ENCODE measurements around the gene TTLL5. TPM values are rescaled to one million over a fixed set of nuclear protein-coding genes. Genes with fewer than 3 reads are reported as not detected.

Gene TTLL5
- total RNA-seq, 1 experiment from 2014 or later = 35.7 TPM

DNA sequence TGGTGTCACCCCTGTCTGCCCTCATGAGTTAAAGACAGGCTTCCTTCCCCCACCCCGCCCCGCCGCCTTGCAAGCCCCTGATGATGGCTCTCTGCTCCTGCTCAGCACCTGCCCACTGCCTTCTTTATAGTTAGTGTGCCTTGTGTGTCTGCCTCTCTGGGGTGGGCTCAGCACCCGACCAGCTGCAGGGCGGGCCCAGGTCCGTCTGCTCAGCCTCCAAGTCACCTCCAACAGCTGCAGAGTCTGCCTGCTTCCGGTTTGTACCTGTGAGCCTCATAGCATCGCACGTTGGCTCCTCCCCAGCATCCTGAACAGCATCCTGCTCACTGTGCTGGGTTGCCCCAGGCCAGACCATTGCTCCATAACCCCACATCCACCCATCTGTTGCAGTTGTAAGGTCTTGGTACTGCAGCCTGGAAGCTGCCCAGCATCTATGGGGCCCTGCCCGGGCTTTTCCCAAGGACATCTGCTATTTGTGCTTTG, 317.2 kb downstream of the TTLL5 start:
- peaks cover 8% of the 10 kb centered on the region; the same call in 1 of the 2 replicates for H3K4me1 ChIP-seq (ENCODE audit: insufficient read depth, low read length)
- no peaks in the 10 kb centered on the region for H3K79me2 ChIP-seq (ENCODE audit: insufficient read depth, low read length)
- H3K9me3 ChIP-seq (ENCODE audit: control insufficient read depth, low read depth, low read length) = no peaks in the 10 kb centered on the region
- Mint-ChIP-seq H3K9me3 (no peaks in the 10 kb centered on the region), H3K27ac (no peak overlapping the region), H3K27me3 (ENCODE audit: low read depth) (peaks cover 37% of the 10 kb centered on the region), H3K4me1 (peaks cover 36 to 42% of the 10 kb centered on the region in 2 experiments), H3K4me3 (no peak overlapping the region), H3K36me3 (ENCODE audit: insufficient read depth in 1 of 3, low read depth in 3 of 3) (no peaks in the 10 kb centered on the region; a peak in 1 of 7 replicates)
- H3K27ac ChIP-seq (ENCODE audit: insufficient read length, low read depth, low read length) = no peak overlapping the region
- DNase-seq = no peak
- no peak overlapping the region for H3K4me2 ChIP-seq (ENCODE audit: insufficient read depth, insufficient read length, low read length)
- H3K56ac ChIP-seq (ENCODE audit: insufficient read length, low read depth, low read length) = no peak overlapping the region
- no peak overlapping the region for H3K4ac ChIP-seq (ENCODE audit: low read depth, low read length)
- H3K23ac ChIP-seq (ENCODE audit: insufficient read length, low read depth, low read length) = no peak overlapping the region
- no peak overlapping the region for H2BK12ac ChIP-seq (ENCODE audit: insufficient read length, low read depth, low read length)
- H2AFZ ChIP-seq (ENCODE audit: low read length) = no peak overlapping the region
- no peaks in the 10 kb centered on the region; the same call in 1 of the 2 replicates for H3K27me3 ChIP-seq (ENCODE audit: insufficient read depth, low read length)
- H2BK120ac ChIP-seq (ENCODE audit: low read depth, low read length, poor library complexity, severe bottlenecking) = no peak overlapping the region
- peaks cover 12% of the 10 kb centered on the region for H3K23me2 ChIP-seq (ENCODE audit: insufficient read length, low read depth, low read length, poor library complexity, severe bottlenecking)
- H3K18ac ChIP-seq (ENCODE audit: insufficient read length, low read depth, low read length) = no peak overlapping the region
- no peaks in the 10 kb centered on the region for H4K20me1 ChIP-seq (ENCODE audit: control insufficient read depth, insufficient read depth, insufficient read length)
- H2BK20ac ChIP-seq (ENCODE audit: low read depth, low read length, poor library complexity, severe bottlenecking) = no peak overlapping the region
- H3K9ac ChIP-seq (ENCODE audit: extremely low read depth, insufficient read length, low read length) = no peak overlapping the region
- H4K91ac ChIP-seq (ENCODE audit: insufficient read length, low read depth, low read length) = no peak overlapping the region
- no peak overlapping the region for H2BK5ac ChIP-seq (ENCODE audit: insufficient read length, low read length)
- no peaks in the 10 kb centered on the region for H3K79me1 ChIP-seq (ENCODE audit: insufficient read depth, low read depth, low read length, poor library complexity, severe bottlenecking)
- no peak overlapping the region for H2BK15ac ChIP-seq (ENCODE audit: low read depth, low read length)
- H2AK5ac ChIP-seq (ENCODE audit: insufficient read length, low read length) = no peak overlapping the region
- H4K5ac ChIP-seq (ENCODE audit: insufficient read length, low read depth, low read length) = no peak overlapping the region
- TF ChIP-seq CTCF (conservative IDR thresholded peaks at IDR 0.05) = no peak
- no CpG with 5 or more reads among the region's 10 CpGs for WGBS (ENCODE audit: extremely low coverage, insufficient read length, low lambda C conversion rate)
- no peak overlapping the region for H4K8ac ChIP-seq (replicated peaks; ENCODE audit: insufficient read length, low read depth, low read length)
- no peak overlapping the region for H3T11ph ChIP-seq (ENCODE audit: low read length)
- H3K14ac ChIP-seq (ENCODE audit: insufficient read depth, low read length) = no peak overlapping the region
